Measurements from ENCODE around the gene CACUL1.
A peak's percentile ranks its signal among the peaks of the same experiment; 100 is the strongest.

CACUL1 gene

DNA sequence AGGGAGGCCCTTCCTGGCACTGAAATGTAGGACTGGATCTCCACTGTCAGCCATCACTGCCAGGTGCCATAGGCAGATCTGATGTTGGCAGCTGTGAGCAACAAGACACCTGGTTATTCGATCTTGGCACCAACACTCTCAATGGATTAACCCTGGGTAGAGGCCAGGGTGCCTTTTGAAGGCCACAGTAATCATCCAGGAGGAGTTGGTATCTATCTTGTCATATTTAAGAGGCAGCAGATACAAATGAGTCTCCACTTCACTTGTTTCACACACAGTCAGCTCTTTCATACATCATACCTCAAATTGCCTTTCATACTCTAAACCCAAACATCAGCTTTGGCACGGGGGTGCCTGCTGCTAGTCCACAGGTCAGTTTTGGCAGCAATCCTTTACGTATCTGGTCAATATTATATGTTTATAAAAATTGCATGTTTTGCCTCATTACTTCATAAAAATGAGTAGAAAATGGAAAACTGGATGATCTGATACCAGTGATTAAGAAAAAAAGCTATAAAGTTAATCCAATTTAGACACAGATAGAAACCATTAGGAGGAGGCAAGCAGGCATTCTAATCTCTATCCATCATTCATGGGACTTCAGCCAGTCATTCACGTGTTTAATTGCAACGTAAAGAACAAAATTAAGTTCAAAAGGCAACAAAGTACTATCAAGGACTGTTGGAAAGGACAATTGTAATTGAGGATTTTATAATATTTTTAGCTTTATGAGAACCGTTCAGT, 12.7 kb upstream of the CACUL1 start:
- 95% methylated on average over 6 of the region's 6 CpGs for WGBS
- no peaks in the 10 kb centered on the region for H3K9me3 ChIP-seq (ENCODE audit: insufficient read depth, low read depth, low read length)

DNA sequence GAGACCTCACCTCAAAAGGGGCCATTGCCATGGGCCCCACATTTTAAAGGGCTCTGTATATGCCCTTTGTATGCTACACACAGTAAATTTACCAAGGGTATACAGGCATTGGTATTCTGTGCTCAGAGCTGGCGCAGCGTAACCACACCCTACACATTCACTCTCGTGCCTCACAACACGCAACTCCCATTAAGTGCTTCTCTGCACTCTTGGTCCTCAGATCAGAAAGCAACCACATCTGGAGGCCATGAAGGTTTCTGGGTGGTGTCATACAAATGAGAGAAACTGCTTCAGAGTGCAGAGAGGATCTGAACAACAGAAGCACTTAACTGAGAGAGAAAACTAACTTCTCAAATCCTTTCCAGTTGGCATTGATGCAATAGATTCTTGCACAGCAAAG, 9.4 kb upstream of the CACUL1 start:
- Histone ChIP-seq H3K27me3 (ENCODE audit: insufficient read depth, low read length) (no peaks in the 10 kb centered on the region), H3K9ac (ENCODE audit: low read depth, low read length) (no peak overlapping the region), H3K4me3 (ENCODE audit: low read length) (no peak overlapping the region), H3K36me3 (ENCODE audit: insufficient read depth, low read length) (no peaks in the 10 kb centered on the region), H3K4me1 (ENCODE audit: insufficient read depth, low read length) (no peaks in the 10 kb centered on the region), H3K9me3 (ENCODE audit: insufficient read depth, low read depth, low read length) (no peaks in the 10 kb centered on the region), H3K27ac (ENCODE audit: low read depth, low read length) (no peak overlapping the region)
- 95% methylated on average over 4 of the region's 4 CpGs for WGBS

More for the DNA sequence above, 12.7 kb upstream of the CACUL1 start:
- no peaks in the 10 kb centered on the region for H3K27me3 ChIP-seq (ENCODE audit: insufficient read depth, low read length)
- H3K4me1 ChIP-seq (ENCODE audit: insufficient read depth, low read length), result no peaks in the 10 kb centered on the region
- H3K9ac ChIP-seq (ENCODE audit: low read depth, low read length), result no peak overlapping the region
- no peaks in the 10 kb centered on the region for H3K36me3 ChIP-seq (ENCODE audit: insufficient read depth, low read length)
- no peak overlapping the region for H3K27ac ChIP-seq (ENCODE audit: low read depth, low read length)
- no peak overlapping the region for H3K4me3 ChIP-seq (ENCODE audit: low read length)

DNA sequence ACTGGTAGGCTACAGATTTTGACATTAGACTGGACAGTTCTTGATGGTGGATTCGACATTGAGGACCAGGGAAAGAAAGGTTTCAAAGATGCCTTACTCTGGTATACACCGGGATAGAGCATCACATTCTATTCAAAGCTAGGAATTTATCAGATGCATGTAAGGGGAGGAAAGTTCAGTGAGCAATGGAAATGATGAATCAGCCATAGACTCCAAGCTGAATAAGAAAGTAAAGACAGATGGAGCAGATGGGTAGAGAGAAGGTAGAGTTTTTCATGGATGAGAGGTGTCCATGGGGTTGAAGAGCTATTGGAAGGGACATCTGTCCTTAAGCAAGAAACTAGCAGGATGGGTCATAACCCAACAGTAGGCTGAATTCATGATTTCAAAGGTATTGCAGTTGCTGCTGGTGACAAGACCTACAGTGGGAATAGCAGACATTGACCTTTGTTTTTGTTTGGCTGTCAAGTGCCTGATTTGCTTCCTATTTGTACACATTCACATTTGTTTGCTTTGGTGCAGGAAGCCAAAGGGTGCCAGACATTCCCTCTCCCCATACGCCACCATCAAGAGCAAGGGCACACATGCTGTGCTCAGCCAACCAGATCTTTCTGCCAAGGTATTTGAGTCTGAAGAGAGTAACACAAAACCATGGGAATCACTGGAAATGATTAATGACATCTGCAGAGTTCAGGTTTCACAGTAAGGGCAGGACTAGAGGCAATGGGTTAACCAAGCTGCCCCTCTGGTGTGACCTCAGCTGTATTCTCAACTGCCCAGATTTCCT, 8.6 kb upstream of the CACUL1 start:
- Histone ChIP-seq H3K36me3 (ENCODE audit: insufficient read depth, low read length) (no peaks in the 10 kb centered on the region), H3K27me3 (ENCODE audit: insufficient read depth, low read length) (no peaks in the 10 kb centered on the region), H3K4me1 (ENCODE audit: insufficient read depth, low read length) (no peaks in the 10 kb centered on the region), H3K9me3 (ENCODE audit: insufficient read depth, low read depth, low read length) (no peaks in the 10 kb centered on the region), H3K9ac (ENCODE audit: low read depth, low read length) (no peak overlapping the region), H3K27ac (ENCODE audit: low read depth, low read length) (no peak overlapping the region), H3K4me3 (ENCODE audit: low read length) (no peak overlapping the region)
- WGBS, result 95% methylated on average over 3 of the region's 3 CpGs

DNA sequence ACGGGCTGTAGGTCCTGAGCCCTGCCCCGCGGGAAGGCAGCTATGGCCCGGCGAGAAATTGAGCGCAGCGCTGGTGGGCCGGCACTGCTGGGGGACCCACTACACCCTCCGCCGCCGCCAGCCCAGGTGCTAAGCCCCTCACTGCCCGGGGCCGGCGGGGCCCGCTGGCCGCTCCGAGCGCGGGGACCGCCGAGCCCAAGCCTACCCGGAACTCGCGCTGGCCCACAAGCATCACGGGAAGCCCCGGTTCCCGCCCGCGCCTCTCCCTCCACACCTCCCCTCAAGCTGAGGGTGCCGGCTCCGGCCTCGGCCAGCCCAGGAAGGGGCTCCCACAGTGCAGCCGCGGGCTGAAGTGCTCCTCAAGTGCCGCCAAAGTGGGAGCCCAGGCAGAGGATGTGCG, 5.5 kb upstream of the CACUL1 start:
- Histone ChIP-seq H3K4me1 (ENCODE audit: insufficient read depth, low read length) (no peaks in the 10 kb centered on the region), H3K27ac (ENCODE audit: low read depth, low read length) (no peak overlapping the region), H3K36me3 (ENCODE audit: insufficient read depth, low read length) (no peaks in the 10 kb centered on the region), H3K9ac (ENCODE audit: low read depth, low read length) (no peak overlapping the region), H3K9me3 (ENCODE audit: insufficient read depth, low read depth, low read length) (no peaks in the 10 kb centered on the region), H3K27me3 (ENCODE audit: insufficient read depth, low read length) (peaks cover 14% of the 10 kb centered on the region; the same call in 1 of the 2 replicates), H3K4me3 (ENCODE audit: low read length) (no peak overlapping the region)
- 93% methylated on average over 36 of the region's 36 CpGs for WGBS

DNA sequence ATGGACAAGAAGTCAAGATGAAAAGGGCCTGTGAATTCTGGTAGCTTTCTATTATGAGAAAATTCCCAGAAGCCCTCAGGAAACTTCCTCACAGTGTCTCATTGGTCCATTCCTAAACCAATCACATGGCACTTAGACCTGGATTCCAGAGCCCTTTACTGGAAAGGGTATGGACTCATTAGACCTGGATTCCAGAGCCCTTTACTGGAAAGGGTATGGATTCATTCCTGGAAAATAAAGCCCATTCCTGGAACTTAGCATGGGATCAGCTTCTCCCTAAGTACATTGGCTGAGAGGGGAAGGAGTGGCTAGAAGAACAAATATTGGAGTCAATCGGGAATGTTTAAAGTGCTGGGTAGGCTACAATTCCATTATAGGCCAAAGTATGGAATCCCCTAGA, 3.7 kb upstream of the CACUL1 start:
- no peaks in the 10 kb centered on the region for H3K9me3 ChIP-seq (ENCODE audit: insufficient read depth, low read depth, low read length)
- H3K27me3 ChIP-seq (ENCODE audit: insufficient read depth, low read length), result peaks cover 14% of the 10 kb centered on the region; the same call in 1 of the 2 replicates
- no peak overlapping the region for H3K27ac ChIP-seq (ENCODE audit: low read depth, low read length)
- H3K4me1 ChIP-seq (ENCODE audit: insufficient read depth, low read length), result no peaks in the 10 kb centered on the region
- H3K36me3 ChIP-seq (ENCODE audit: insufficient read depth, low read length), result no peaks in the 10 kb centered on the region
- WGBS, result no CpG with 5 or more reads among the region's 1 CpG
- H3K9ac ChIP-seq (ENCODE audit: low read depth, low read length), result no peak overlapping the region
- no peak overlapping the region for H3K4me3 ChIP-seq (ENCODE audit: low read length)

DNA sequence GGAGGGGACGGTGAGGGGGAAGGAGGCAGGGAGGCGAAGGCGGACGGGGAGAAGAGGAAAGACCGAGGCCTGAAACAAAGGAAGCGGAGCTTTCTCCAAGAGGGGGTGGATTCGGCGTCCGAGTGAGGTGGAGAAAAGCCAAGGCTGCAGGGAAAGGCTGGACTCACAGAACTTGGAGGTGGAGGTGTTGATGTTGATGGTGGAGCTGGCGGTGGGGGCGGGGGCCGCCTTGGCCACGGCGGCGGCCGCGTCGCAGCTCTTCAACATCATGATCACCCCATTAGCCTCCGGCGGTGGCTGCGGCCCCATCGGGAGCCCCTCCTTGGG, 578 bp downstream of the CACUL1 start:
- H3K4me3 ChIP-seq (ENCODE audit: low read length), result peak overlapping the region; percentile 98
- H3K9me3 ChIP-seq (ENCODE audit: insufficient read depth, low read depth, low read length), result no peaks in the 10 kb centered on the region
- peaks cover 8% of the 10 kb centered on the region for H3K4me1 ChIP-seq (ENCODE audit: insufficient read depth, low read length)
- no peaks in the 10 kb centered on the region for H3K36me3 ChIP-seq (ENCODE audit: insufficient read depth, low read length)
- peaks cover 14% of the 10 kb centered on the region; the same call in 1 of the 2 replicates for H3K27me3 ChIP-seq (ENCODE audit: insufficient read depth, low read length)
- WGBS, result 0% methylated on average over 19 of the region's 22 CpGs
- peak overlapping the region; percentile 91 for H3K27ac ChIP-seq (ENCODE audit: low read depth, low read length)
- peak overlapping the region; percentile 91 for H3K9ac ChIP-seq (ENCODE audit: low read depth, low read length)

DNA sequence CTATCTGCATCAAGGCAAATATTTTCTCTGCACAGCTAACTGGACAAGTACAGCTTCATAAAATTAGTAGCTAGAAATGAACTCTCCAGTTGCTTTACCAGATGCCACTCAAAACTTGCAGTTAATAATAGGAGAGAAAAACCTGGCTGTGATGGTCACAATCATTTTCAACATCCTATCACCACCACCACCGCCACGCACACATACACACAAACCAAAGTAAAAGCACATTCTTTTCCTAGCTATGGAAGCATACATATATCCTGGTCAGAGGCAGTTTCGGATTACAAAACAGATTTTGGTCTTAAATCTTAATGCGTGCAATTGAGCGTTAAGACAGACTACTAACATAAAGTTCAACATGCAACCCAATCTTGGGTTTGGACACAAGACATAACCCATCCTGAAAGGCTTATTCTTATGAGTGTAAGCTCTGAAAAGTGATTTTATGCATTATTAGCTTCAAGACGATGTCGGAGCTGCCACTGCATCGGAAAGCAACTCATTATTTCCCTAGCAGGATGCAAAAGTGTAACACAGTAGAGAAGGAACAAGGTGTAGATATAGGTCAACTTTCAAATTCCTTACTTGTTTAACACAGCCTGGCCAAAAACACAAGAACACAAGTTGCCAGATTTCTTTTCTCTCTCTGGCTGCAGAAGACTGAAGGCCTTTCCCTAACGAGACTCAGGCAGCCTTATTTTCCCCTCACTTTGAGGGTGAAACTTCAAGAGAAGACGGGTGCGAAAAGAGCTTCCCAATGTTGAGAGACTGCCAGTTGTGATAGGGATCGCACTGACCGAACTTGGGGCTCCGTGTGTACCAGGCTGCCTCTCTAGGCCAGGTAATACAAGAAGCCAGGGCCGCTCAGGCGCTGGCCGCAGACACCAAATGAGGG, 1.2 kb downstream of the CACUL1 start:
- Histone ChIP-seq H3K4me3 (ENCODE audit: low read length) (peak overlapping the region; percentile 98), H3K27me3 (ENCODE audit: insufficient read depth, low read length) (peaks cover 14% of the 10 kb centered on the region; the same call in 1 of the 2 replicates), H3K9ac (ENCODE audit: low read depth, low read length) (peak overlapping the region; percentile 91), H3K4me1 (ENCODE audit: insufficient read depth, low read length) (peaks cover 8% of the 10 kb centered on the region), H3K9me3 (ENCODE audit: insufficient read depth, low read depth, low read length) (no peaks in the 10 kb centered on the region), H3K36me3 (ENCODE audit: insufficient read depth, low read length) (no peaks in the 10 kb centered on the region), H3K27ac (ENCODE audit: low read depth, low read length) (peak overlapping the region; percentile 91)
- WGBS, result 8% methylated on average over 17 of the region's 17 CpGs

DNA sequence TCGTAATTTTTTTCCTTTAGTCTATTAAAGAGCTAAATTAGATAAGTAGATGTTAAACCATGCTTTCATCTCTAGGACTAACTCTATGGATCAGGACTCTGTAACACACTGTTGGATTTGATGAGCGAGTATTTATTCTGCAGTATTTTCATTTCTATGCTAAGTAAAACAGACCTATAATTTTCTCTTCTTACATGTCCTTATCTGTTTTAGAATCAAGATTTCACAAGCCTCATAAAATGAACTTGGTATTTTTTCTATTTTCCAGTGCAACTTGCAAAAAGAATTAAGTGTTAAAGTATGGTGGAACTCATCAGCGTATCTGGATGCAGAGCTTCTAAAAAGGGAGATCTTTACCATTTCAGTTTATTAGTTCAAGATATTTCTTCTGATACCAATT, 2.4 kb downstream of the CACUL1 start:
- no peak overlapping the region for H3K9ac ChIP-seq (ENCODE audit: low read depth, low read length)
- WGBS, result 86% methylated on average over 2 of the region's 3 CpGs
- peak overlapping the region; percentile 98; the same call in 1 of the 2 replicates for H3K4me3 ChIP-seq (ENCODE audit: low read length)
- H3K4me1 ChIP-seq (ENCODE audit: insufficient read depth, low read length), result peaks cover 12% of the 10 kb centered on the region
- no peaks in the 10 kb centered on the region for H3K9me3 ChIP-seq (ENCODE audit: insufficient read depth, low read depth, low read length)
- H3K36me3 ChIP-seq (ENCODE audit: insufficient read depth, low read length), result no peaks in the 10 kb centered on the region
- H3K27ac ChIP-seq (ENCODE audit: low read depth, low read length), result no peak overlapping the region
- peaks cover 10% of the 10 kb centered on the region; the same call in 1 of the 2 replicates for H3K27me3 ChIP-seq (ENCODE audit: insufficient read depth, low read length)

DNA sequence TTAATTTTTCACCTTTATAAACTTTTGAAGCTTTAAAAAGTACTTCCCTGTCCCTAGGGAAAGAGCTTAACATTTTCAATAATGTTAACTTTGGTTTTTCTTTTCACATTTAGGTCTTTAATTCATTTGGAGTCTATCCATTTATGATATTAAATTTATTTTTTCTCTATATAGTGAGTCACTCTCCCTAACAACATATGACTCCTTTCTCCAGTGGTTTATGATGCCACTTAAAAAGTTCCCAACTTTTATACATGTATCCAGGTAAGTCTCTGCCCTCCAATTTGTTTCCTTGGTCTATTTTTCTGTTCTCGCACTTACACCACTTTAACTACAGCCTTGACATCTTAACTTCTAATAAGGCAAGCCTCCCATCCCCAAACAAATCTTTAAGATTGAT, 3.5 kb downstream of the CACUL1 start:
- Histone ChIP-seq H3K27ac (ENCODE audit: low read depth, low read length) (no peak overlapping the region), H3K27me3 (ENCODE audit: insufficient read depth, low read length) (0 out of 2 replicates have a peak, but pooled peaks cover 2% of the 10 kb centered on the region), H3K4me3 (ENCODE audit: low read length) (no peak overlapping the region), H3K9ac (ENCODE audit: low read depth, low read length) (no peak overlapping the region), H3K4me1 (ENCODE audit: insufficient read depth, low read length) (peaks cover 12% of the 10 kb centered on the region), H3K9me3 (ENCODE audit: insufficient read depth, low read depth, low read length) (no peaks in the 10 kb centered on the region), H3K36me3 (ENCODE audit: insufficient read depth, low read length) (no peaks in the 10 kb centered on the region)
- WGBS, result 96% methylated on average over 1 of the region's 1 CpG

DNA sequence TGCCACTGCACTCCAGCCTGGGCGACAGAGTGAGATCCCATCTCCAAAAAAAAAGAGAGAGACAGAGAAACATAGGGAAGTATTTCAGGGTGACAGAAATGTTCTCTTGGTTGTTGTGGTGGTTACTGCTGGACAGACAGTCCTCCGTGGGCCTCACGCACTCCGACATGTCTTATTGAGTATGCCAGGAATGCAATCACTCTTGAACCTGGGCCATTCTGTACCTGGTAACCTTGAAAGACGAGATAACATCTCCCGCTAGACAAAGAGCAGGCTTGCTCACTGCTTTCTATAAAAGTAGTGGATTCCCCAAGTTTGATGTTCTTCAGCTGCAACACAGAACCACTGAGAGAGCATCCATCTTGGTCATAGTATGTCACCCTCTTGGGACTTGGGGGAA, 6.7 kb downstream of the CACUL1 start:
- no peaks in the 10 kb centered on the region for H3K36me3 ChIP-seq (ENCODE audit: insufficient read depth, low read length)

DNA sequence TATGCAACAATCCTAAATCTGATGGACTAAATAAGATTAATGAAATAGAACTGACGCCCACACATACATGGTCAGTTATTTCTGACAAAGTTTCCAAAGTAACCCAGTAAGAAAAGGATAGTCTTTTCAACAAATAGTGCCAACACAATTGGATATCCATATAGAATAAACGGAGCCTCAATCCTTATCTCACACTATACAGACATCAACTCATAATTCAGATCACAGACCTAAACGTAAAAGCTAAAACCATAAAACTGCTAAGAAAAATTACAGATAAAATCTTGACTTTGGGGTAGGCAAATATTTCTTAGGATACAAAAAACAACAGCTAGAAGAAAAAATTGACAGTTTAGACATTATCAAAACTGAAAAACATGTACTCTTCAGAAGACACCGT, 8.5 kb downstream of the CACUL1 start:
- H3K9ac ChIP-seq (ENCODE audit: low read depth, low read length), result no peak overlapping the region
- H3K27me3 ChIP-seq (ENCODE audit: insufficient read depth, low read length), result no peaks in the 10 kb centered on the region
- no peak overlapping the region for H3K27ac ChIP-seq (ENCODE audit: low read depth, low read length)
- no peak overlapping the region for H3K4me3 ChIP-seq (ENCODE audit: low read length)
- H3K36me3 ChIP-seq (ENCODE audit: insufficient read depth, low read length), result no peaks in the 10 kb centered on the region
- 99% methylated on average over 3 of the region's 4 CpGs for WGBS
- peaks cover 22% of the 10 kb centered on the region for H3K4me1 ChIP-seq (ENCODE audit: insufficient read depth, low read length)
- H3K9me3 ChIP-seq (ENCODE audit: insufficient read depth, low read depth, low read length), result no peaks in the 10 kb centered on the region

More for the DNA sequence above, 6.7 kb downstream of the CACUL1 start:
- Histone ChIP-seq H3K9me3 (ENCODE audit: insufficient read depth, low read depth, low read length) (no peaks in the 10 kb centered on the region), H3K4me3 (ENCODE audit: low read length) (no peak overlapping the region), H3K27me3 (ENCODE audit: insufficient read depth, low read length) (no peaks in the 10 kb centered on the region), H3K9ac (ENCODE audit: low read depth, low read length) (no peak overlapping the region), H3K27ac (ENCODE audit: low read depth, low read length) (no peak overlapping the region), H3K4me1 (ENCODE audit: insufficient read depth, low read length) (peaks cover 13% of the 10 kb centered on the region)
- 94% methylated on average over 6 of the region's 6 CpGs for WGBS
